HEK293 (cell line): Measurements from ENCODE around the gene WSCD2.

ENCODE experiments used
- CTCF ChIA-PET: fragments of 350-600 bp; formaldehyde crosslinking; extraction: SDS; loops from one replicate; lab custom pipeline; 2021; ENCODE audit warnings: antibody characterized with exemption; lab: Yijun Ruan, JAX
- POLR2A ChIA-PET: fragments of 300-600 bp; formaldehyde crosslinking; extraction: SDS; loops from one replicate; lab custom pipeline; 2020; ENCODE audit warnings: antibody characterized with exemption, inconsistent platforms; lab: Yijun Ruan, JAX
- H3K27ac ChIP-seq: fragments of 200-500 bp; sonication (Bioruptor generic); 2 replicates; pipeline ENCODE4 v1.5.1; 2014; ENCODE audit warnings: low read depth, low read length, control low read depth, inconsistent platforms; ENCODE audit errors: extremely low read depth
- H3K36me3 ChIP-seq, 2 experiments: fragments of 200-500 bp in 1 of 2; sonication (Bioruptor generic) in 1 of 2; 1 replicate in 1 of 2; 2 replicates in 1 of 2; pipeline ENCODE4 v1.5.1; 2014 to 2017; ENCODE audit warnings: inconsistent platforms in 2 of 2, low read length in 2 of 2; ENCODE audit not compliant: control insufficient read depth in 2 of 2, insufficient read depth in 1 of 2
- H3K4me1 ChIP-seq: fragments of 200-500 bp; sonication (Bioruptor generic); 2 replicates; pipeline ENCODE4 v1.5.1; 2014; ENCODE audit warnings: mild to moderate bottlenecking, low read length, inconsistent platforms; ENCODE audit not compliant: control insufficient read depth, insufficient read depth
- H3K4me3 ChIP-seq: 2 replicates; pipeline ENCODE4 v1.5.1; 2011; ENCODE audit warnings: low read depth, mild to moderate bottlenecking, control low read depth, low read length, moderate library complexity
- H3K9me3 ChIP-seq: fragments of 200-500 bp; sonication (Bioruptor generic); 2 replicates; pipeline ENCODE4 v1.5.1; 2014; ENCODE audit warnings: low read depth, low read length, inconsistent platforms; ENCODE audit not compliant: control insufficient read depth, insufficient read depth
- IKZF3 ChIP-seq: fragments of 450-650 bp; IDR thresholded peaks from 2 replicates; pipeline ENCODE4 v1.5.0; 2018; ENCODE audit warnings: missing biosample characterization, mild to moderate bottlenecking, missing genetic modification characterization, moderate library complexity
- KLF1 ChIP-seq: fragments of 450-650 bp; formaldehyde crosslinking; IDR thresholded peaks from 2 replicates; pipeline ENCODE4 v1.5.1; 2016; ENCODE audit warnings: missing biosample characterization, missing genetic modification characterization
- KLF10 ChIP-seq: fragments of 450-650 bp; IDR thresholded peaks from 2 replicates; pipeline ENCODE4 v1.5.1; 2018; ENCODE audit warnings: missing biosample characterization, mild to moderate bottlenecking, missing genetic modification characterization
- MEIS1 ChIP-seq: sonication (generic); formaldehyde crosslinking; IDR thresholded peaks from 2 replicates; pipeline ENCODE4 v1.8.1; 2022; ENCODE audit warnings: missing genetic modification reagents, mild to moderate bottlenecking, borderline replicate concordance
- SP7 ChIP-seq: fragments of 450-650 bp; formaldehyde crosslinking; IDR thresholded peaks from 2 replicates; pipeline ENCODE4 v1.5.1; 2016; ENCODE audit warnings: missing biosample characterization, missing genetic modification characterization
- ZBTB17 ChIP-seq: fragments of 450-650 bp; formaldehyde crosslinking; IDR thresholded peaks from 2 replicates; pipeline ENCODE4 v1.5.1; 2016; ENCODE audit warnings: missing biosample characterization, missing genetic modification characterization
- ZBTB48 ChIP-seq: fragments of 450-650 bp; formaldehyde crosslinking; IDR thresholded peaks from 2 replicates; pipeline ENCODE4 v1.5.1; 2016; ENCODE audit warnings: missing biosample characterization, missing genetic modification characterization
- ZBTB8A ChIP-seq: fragments of 450-650 bp; formaldehyde crosslinking; IDR thresholded peaks from 2 replicates; pipeline ENCODE4 v1.5.1; 2016; ENCODE audit warnings: missing biosample characterization, missing genetic modification characterization
- ZFP69B ChIP-seq: fragments of 450-650 bp; formaldehyde crosslinking; IDR thresholded peaks from 2 replicates; pipeline ENCODE4 v1.5.1; 2016; ENCODE audit warnings: missing biosample characterization, missing genetic modification characterization
- ZNF112 ChIP-seq: fragments of 450-650 bp; formaldehyde crosslinking; IDR thresholded peaks from 2 replicates; pipeline ENCODE4 v1.5.0; 2017; ENCODE audit warnings: missing biosample characterization, missing genetic modification characterization
- ZNF132 ChIP-seq: fragments of 450-650 bp; formaldehyde crosslinking; IDR thresholded peaks from 2 replicates; pipeline ENCODE4 v1.5.1; 2017; ENCODE audit warnings: missing biosample characterization, missing genetic modification characterization, borderline replicate concordance
- ZNF133 ChIP-seq: fragments of 450-650 bp; formaldehyde crosslinking; IDR thresholded peaks from 2 replicates; pipeline ENCODE4 v1.5.1; 2016; ENCODE audit warnings: missing biosample characterization, missing genetic modification characterization
- ZNF157 ChIP-seq: fragments of 450-650 bp; formaldehyde crosslinking; IDR thresholded peaks from 2 replicates; pipeline ENCODE4 v1.5.1; 2016; ENCODE audit warnings: missing biosample characterization, missing genetic modification characterization
- ZNF174 ChIP-seq: fragments of 450-650 bp; formaldehyde crosslinking; IDR thresholded peaks from 2 replicates; pipeline ENCODE4 v1.5.0; 2017; ENCODE audit warnings: missing biosample characterization, mild to moderate bottlenecking, missing genetic modification characterization
- ZNF19 ChIP-seq: fragments of 450-650 bp; formaldehyde crosslinking; IDR thresholded peaks from 2 replicates; pipeline ENCODE4; 2016; ENCODE audit warnings: missing biosample characterization, missing genetic modification characterization, low read depth
- ZNF2 ChIP-seq: fragments of 450-650 bp; formaldehyde crosslinking; IDR thresholded peaks from 2 replicates; pipeline ENCODE4 v1.5.1; 2016; ENCODE audit warnings: missing biosample characterization, missing genetic modification characterization
- ZNF311 ChIP-seq: fragments of 450-650 bp; formaldehyde crosslinking; IDR thresholded peaks from 2 replicates; pipeline ENCODE4 v1.5.1; 2017; ENCODE audit warnings: missing biosample characterization, missing genetic modification characterization, borderline replicate concordance
- ZNF324 ChIP-seq: fragments of 450-650 bp; formaldehyde crosslinking; IDR thresholded peaks from 2 replicates; pipeline ENCODE4 v1.5.1; 2016; ENCODE audit warnings: missing biosample characterization, missing genetic modification characterization
- ZNF335 ChIP-seq: fragments of 450-650 bp; formaldehyde crosslinking; conservative IDR thresholded peaks from 2 replicates; pipeline ENCODE4 v1.5.1; 2016; ENCODE audit warnings: missing biosample characterization, missing genetic modification characterization
- ZNF354C ChIP-seq: fragments of 450-650 bp; formaldehyde crosslinking; IDR thresholded peaks from 2 replicates; pipeline ENCODE4 v1.5.1; 2016; ENCODE audit warnings: missing biosample characterization, missing genetic modification characterization, low read depth, borderline replicate concordance
- ZNF394 ChIP-seq: fragments of 450-650 bp; formaldehyde crosslinking; IDR thresholded peaks from 2 replicates; pipeline ENCODE4 v1.5.1; 2016; ENCODE audit warnings: missing biosample characterization, missing genetic modification characterization, mild to moderate bottlenecking, moderate library complexity, borderline replicate concordance
- ZNF426 ChIP-seq: fragments of 450-650 bp; formaldehyde crosslinking; IDR thresholded peaks from 2 replicates; pipeline ENCODE4 v1.5.1; 2017; ENCODE audit warnings: missing biosample characterization, missing genetic modification characterization, mild to moderate bottlenecking, inconsistent platforms, moderate library complexity
- ZNF433 ChIP-seq: fragments of 450-650 bp; formaldehyde crosslinking; IDR thresholded peaks from 2 replicates; pipeline ENCODE4 v1.5.1; 2016; ENCODE audit warnings: missing biosample characterization, missing genetic modification characterization, low read depth
- ZNF549 ChIP-seq: fragments of 450-650 bp; IDR thresholded peaks from 2 replicates; pipeline ENCODE4 v1.5.1; 2018; ENCODE audit warnings: missing biosample characterization, missing genetic modification characterization, mild to moderate bottlenecking, inconsistent platforms, moderate library complexity
- ZNF621 ChIP-seq: fragments of 450-650 bp; formaldehyde crosslinking; IDR thresholded peaks from 2 replicates; pipeline ENCODE4 v1.5.1; 2017; ENCODE audit warnings: missing biosample characterization, missing genetic modification characterization
- ZNF707 ChIP-seq: fragments of 450-650 bp; formaldehyde crosslinking; IDR thresholded peaks from 2 replicates; pipeline ENCODE4 v1.5.1; 2016; ENCODE audit warnings: missing biosample characterization, missing genetic modification characterization
- ZNF776 ChIP-seq: fragments of 450-650 bp; formaldehyde crosslinking; IDR thresholded peaks from 2 replicates; pipeline ENCODE4 v1.5.0; 2017; ENCODE audit warnings: missing biosample characterization, missing genetic modification characterization, borderline replicate concordance
- ZXDB ChIP-seq: fragments of 450-650 bp; formaldehyde crosslinking; IDR thresholded peaks from 2 replicates; pipeline ENCODE4 v1.5.1; 2016; ENCODE audit warnings: missing biosample characterization, missing genetic modification characterization
- TF ChIP-seq, protein P1 (sequence below): fragments of 450-650 bp; formaldehyde crosslinking; IDR thresholded peaks from 2 replicates; pipeline ENCODE4 v1.5.1; 2016; ENCODE audit warnings: missing biosample characterization, missing genetic modification characterization

Gene WSCD2

DNA sequence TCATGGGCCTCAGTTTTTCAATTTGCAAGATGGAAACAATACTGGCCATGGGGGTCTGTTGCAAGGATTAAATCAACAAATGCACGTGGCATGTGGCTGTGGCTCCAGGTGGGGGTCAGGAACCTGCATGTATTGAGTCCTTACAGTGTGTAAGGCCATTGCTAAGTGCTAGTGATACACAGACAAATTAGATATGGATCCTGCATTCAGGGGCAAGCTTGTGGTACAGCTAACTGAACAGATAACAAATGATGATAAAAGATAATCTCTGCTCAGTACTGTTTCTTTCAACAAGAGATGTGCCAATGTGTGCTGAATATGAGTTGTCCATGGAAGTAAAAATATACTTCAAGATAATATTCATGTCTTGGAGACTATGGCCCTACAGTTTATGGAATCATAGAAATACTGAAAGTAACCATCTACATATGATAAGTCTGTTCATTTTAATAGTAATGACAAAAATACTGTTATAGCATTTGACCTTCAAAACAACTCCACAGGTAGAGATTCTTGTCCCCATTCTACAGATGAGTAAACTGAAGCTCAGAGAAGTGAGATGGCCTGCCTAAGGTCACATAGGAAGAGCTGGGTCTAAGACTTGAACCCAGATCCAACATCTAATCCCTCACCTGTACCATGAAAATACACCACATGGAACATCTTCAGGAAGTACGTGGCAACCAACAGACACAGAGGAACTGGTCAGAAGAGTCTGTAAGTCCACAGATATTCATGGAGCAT, 7.2 kb upstream of the WSCD2 start (continued):
- TF ChIP-seq ZNF707 (tag by site-specific recombination): no peak
- no peak for TF ChIP-seq ZNF394 (tag by site-specific recombination)
- no peak for TF ChIP-seq ZNF776
- TF ChIP-seq KLF10 (tag by site-specific recombination): no peak
- TF ChIP-seq, all 188 proteins: peak for 0

DNA sequence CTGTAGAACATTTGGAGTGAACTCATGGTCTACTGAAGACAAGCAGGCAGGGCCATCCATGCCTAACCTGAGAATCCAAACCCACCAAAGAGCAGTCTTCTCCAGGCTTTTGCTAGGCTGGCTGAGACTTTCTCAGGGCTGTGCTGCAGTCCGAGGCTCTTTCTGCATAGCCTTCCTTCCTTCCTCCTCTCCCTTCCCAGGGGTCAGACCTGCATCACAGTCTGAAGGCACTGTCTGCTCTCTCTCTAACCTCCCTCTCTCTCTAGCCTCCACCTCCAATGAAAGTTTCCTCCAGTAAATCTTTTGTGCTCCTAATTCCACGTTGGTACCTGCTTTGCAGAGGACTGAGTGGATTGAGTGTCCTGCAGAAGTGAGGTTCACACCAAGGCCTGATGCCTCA, 6.4 kb upstream of the WSCD2 start:
- POLR2A ChIA-PET: no interaction called here
- TF ChIP-seq ZNF132 (tag by site-specific recombination) (peak; percentile 84; the same call in 1 of the 2 replicates), ZFP69B (tag by site-specific recombination) (no peak)
- H3K36me3 ChIP-seq: no peaks in the 10 kb centered on the region
- no peaks in the 10 kb centered on the region for H3K4me1 ChIP-seq
- H3K9me3 ChIP-seq: no peaks in the 10 kb centered on the region
- CTCF ChIA-PET: no interaction called here
- H3K27ac ChIP-seq: no peak overlapping the region
- no peak overlapping the region for H3K4me3 ChIP-seq

DNA sequence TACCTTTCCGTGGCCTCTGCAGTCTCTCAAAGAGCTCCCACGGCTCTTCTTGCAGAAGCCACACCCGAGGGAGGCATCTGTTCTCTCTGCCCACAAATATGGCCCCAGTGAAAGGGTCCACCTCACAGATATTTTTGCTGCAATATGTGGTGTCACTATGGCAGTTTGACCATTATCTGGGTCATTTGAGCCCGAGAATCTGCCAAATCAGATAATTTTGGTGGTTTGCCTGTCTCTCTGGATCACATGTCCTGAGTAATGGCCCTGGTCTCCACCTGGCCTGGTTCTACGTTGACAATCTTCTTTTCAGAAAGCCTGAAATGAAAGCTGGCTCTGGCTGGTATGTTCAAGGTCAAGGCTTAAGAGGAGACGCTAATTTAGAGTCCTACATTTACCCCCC, 5.7 kb upstream of the WSCD2 start:
- no peak overlapping the region for H3K4me3 ChIP-seq
- TF ChIP-seq SP7 (no peak), ZNF112 (tag by site-specific recombination) (no peak), ZBTB8A (tag by site-specific recombination) (no peak), ZNF426 (tag by site-specific recombination) (no peak), ZNF174 (tag by site-specific recombination) (no peak), ZNF335 (no peak), ZNF549 (no peak), ZNF324 (tag by site-specific recombination) (no peak), ZNF157 (no peak), MEIS1 (CRISPR knock-in tag) (no peak), ZNF133 (tag by site-specific recombination) (no peak), ZNF19 (tag by site-specific recombination) (no peak), ZNF621 (tag by site-specific recombination) (no peak)
- no peaks in the 10 kb centered on the region for H3K9me3 ChIP-seq
- H3K36me3 ChIP-seq: no peaks in the 10 kb centered on the region
- ChIA-PET POLR2A (no interaction called here), CTCF (no interaction called here)
- H3K27ac ChIP-seq: no peak overlapping the region
- no peaks in the 10 kb centered on the region for H3K4me1 ChIP-seq

- ChIA-PET CTCF (no interaction called here), POLR2A (no interaction called here)
- H3K4me3 ChIP-seq: no peak overlapping the region
- no peak for TF ChIP-seq ZNF311 (tag by site-specific recombination)
- TF ChIP-seq, protein P1, sequence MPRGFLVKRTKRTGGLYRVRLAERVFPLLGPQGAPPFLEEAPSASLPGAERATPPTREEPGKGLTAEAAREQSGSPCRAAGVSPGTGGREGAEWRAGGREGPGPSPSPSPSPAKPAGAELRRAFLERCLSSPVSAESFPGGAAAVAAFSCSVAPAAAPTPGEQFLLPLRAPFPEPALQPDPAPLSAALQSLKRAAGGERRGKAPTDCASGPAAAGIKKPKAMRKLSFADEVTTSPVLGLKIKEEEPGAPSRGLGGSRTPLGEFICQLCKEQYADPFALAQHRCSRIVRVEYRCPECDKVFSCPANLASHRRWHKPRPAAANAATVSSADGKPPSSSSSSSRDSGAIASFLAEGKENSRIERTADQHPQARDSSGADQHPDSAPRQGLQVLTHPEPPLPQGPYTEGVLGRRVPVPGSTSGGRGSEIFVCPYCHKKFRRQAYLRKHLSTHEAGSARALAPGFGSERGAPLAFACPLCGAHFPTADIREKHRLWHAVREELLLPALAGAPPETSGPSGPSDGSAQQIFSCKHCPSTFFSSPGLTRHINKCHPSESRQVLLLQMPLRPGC (tag by site-specific recombination): no peak
- TF ChIP-seq IKZF3 (tag by site-specific recombination): no peak
- no peak for TF ChIP-seq ZBTB17
- no peak for TF ChIP-seq ZNF2 (tag by site-specific recombination)
- TF ChIP-seq ZXDB: no peak
- TF ChIP-seq ZNF394 (tag by site-specific recombination): no peak
- no peak for TF ChIP-seq ZBTB48 (tag by site-specific recombination)
- no peak for TF ChIP-seq ZNF354C (tag by site-specific recombination)
- TF ChIP-seq KLF1 (tag by site-specific recombination): no peak
- no peak for TF ChIP-seq ZNF433
- TF ChIP-seq, all 188 proteins: peak for 0
- Histone ChIP-seq H3K9me3 (no peaks in the 10 kb centered on the region), H3K36me3 (no peaks in the 10 kb centered on the region), H3K27ac (no peak overlapping the region), H3K4me1 (no peaks in the 10 kb centered on the region)
Measured at GRCh38 chr12:108125073-108125472, 4.0 kb upstream of the WSCD2 start.
